Measurements from ENCODE around the gene SHOC2.

DNA sequence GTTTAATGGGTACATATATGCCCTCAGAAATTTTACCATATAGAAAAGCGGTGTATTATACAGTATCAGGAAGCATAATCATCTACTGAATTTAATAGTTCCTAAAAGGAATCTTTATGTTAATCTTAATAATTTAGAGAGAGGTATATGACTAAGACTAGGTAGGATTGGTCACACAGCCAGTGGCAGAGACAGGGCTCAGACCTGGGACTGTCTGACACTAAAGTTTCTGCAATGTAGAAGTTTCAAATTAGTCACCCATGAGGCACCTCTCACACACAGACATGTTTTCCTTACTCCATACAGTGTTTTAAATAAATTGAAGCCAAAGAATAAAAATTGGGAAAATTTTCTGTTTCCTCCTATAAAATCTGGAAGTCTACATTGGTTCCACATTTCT lies 84.6 kb downstream of the SHOC2 start:
- TF ChIP-seq, protein P1, sequence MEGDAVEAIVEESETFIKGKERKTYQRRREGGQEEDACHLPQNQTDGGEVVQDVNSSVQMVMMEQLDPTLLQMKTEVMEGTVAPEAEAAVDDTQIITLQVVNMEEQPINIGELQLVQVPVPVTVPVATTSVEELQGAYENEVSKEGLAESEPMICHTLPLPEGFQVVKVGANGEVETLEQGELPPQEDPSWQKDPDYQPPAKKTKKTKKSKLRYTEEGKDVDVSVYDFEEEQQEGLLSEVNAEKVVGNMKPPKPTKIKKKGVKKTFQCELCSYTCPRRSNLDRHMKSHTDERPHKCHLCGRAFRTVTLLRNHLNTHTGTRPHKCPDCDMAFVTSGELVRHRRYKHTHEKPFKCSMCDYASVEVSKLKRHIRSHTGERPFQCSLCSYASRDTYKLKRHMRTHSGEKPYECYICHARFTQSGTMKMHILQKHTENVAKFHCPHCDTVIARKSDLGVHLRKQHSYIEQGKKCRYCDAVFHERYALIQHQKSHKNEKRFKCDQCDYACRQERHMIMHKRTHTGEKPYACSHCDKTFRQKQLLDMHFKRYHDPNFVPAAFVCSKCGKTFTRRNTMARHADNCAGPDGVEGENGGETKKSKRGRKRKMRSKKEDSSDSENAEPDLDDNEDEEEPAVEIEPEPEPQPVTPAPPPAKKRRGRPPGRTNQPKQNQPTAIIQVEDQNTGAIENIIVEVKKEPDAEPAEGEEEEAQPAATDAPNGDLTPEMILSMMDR (IDR thresholded peaks at IDR 0.05; ENCODE audit: low read length), result no peak
- no peak for TF ChIP-seq EZH2 (IDR thresholded peaks at IDR 0.05; ENCODE audit: borderline replicate concordance, low read length)

All from OCI-LY1 (cell line).